HCT116 (cell line): ENCODE data around the gene ZDHHC14. TPM values are rescaled to one million over a fixed set of nuclear protein-coding genes. Genes with fewer than 3 reads are reported as not detected.

Source experiments
- ATAC-seq: fragments of 200-7000 bp; cut with Tn5 transposase; 2 replicates; pipeline ENCODE4 v1.9.1; 2020; ENCODE audit warnings: mild to moderate bottlenecking, moderate library complexity
- BruUV-seq: library from RNA; stranded (reverse); fragments of 400-500 nt; replicated peaks from 2 replicates; lab custom pipeline; 2021; lab: Mats Ljungman, UMichigan
- CTCF ChIA-PET: fragments of 300-600 bp; sonication (Branson Sonifier 250); formaldehyde crosslinking; loops from one replicate; lab custom pipeline; 2021; ENCODE audit warnings: antibody characterized with exemption; lab: Charles Lee
- POLR2A ChIA-PET: fragments of 300-600, 350-600 bp; sonication (Branson Sonifier 250); formaldehyde crosslinking; loops from one replicate; lab custom pipeline; 2021; ENCODE audit warnings: antibody characterized with exemption; lab: Charles Lee
- RAD21 ChIA-PET, 2 experiments: fragments of 300-600 bp; sonication (Branson Sonifier 250); formaldehyde crosslinking; loops; one replicate each; lab custom pipeline; 2023; ENCODE audit warnings: low total read pairs in 2 of 2; ENCODE audit not compliant: uncharacterized antibody in 2 of 2, unreplicated experiment in 2 of 2, low non-redundant PET in 1 of 2; lab: Charles Lee
- DNase-seq: peaks from one replicate; pipeline ENCODE4 v3.0.0-alpha.2; 2010; ENCODE audit warnings: low read depth, low spot score
- H2AFZ ChIP-seq: fragments of 200-600 bp; shearing (Covaris generic), sonication (generic); 2 replicates; pipeline ENCODE4 v1.6.1; 2017; ENCODE audit warnings: low read depth, mixed run types, mixed read lengths, antibody characterized with exemption, low read length; ENCODE audit not compliant: poor library complexity, severe bottlenecking
- H3K27ac ChIP-seq: 2 replicates; pipeline ENCODE4 v1.5.1; 2012; ENCODE audit warnings: low read depth, low read length
- H3K27me3 ChIP-seq: fragments of 200-600 bp; sonication (generic); 2 replicates; pipeline ENCODE4 v1.6.1; 2016; ENCODE audit warnings: mixed run types, low read length, mixed read lengths; ENCODE audit not compliant: insufficient read depth
- H3K36me3 ChIP-seq, 2 experiments: fragments of 200-500 bp in 1 of 2; fragments of 200-600 bp in 1 of 2; sonication (Bioruptor generic) in 1 of 2; sonication (generic) in 1 of 2; 2 replicates each; pipeline versions ENCODE4 v1.5.1 to v1.6.1; 2014 to 2016; ENCODE audit warnings: low read length in 2 of 2, inconsistent platforms in 1 of 2, mixed read lengths in 1 of 2, mixed run types in 1 of 2; ENCODE audit not compliant: insufficient read depth in 2 of 2, control insufficient read depth in 1 of 2
- H3K4me1 ChIP-seq, 2 experiments: fragments of 200-600 bp in 1 of 2; sonication (generic) in 1 of 2; 2 replicates each; pipeline versions ENCODE4 v1.5.1 to v1.6.1; 2012 to 2017; ENCODE audit warnings: low read length in 2 of 2, inconsistent platforms in 1 of 2, mild to moderate bottlenecking in 1 of 2, mixed read lengths in 1 of 2, mixed run types in 1 of 2, moderate library complexity in 1 of 2; ENCODE audit not compliant: insufficient read depth in 2 of 2, control insufficient read depth in 1 of 2
- H3K4me2 ChIP-seq: fragments of 200-600 bp; sonication (generic); 2 replicates; pipeline ENCODE4 v1.6.1; 2017; ENCODE audit warnings: mixed run types, low read length, mixed read lengths
- H3K4me3 ChIP-seq, 2 experiments: fragments of 200-600 bp in 1 of 2; sonication (generic) in 1 of 2; replicated peaks in 1 of 2; 2 replicates each; pipeline ENCODE4 v1.5.1; 2011 to 2016; ENCODE audit warnings: low read length in 2 of 2, control low read depth in 1 of 2, low read depth in 1 of 2, mild to moderate bottlenecking in 1 of 2, mixed read lengths in 1 of 2, mixed run types in 1 of 2
- H3K79me2 ChIP-seq: fragments of 200-600 bp; sonication (generic); 2 replicates; pipeline ENCODE4 v1.6.1; 2017; ENCODE audit warnings: mild to moderate bottlenecking, mixed run types, low read length, moderate library complexity, mixed read lengths; ENCODE audit not compliant: insufficient read depth
- H3K9ac ChIP-seq: fragments of 200-600 bp; sonication (generic); 2 replicates; pipeline ENCODE4 v1.6.1; 2016; ENCODE audit warnings: low read length, mixed read lengths
- H3K9me2 ChIP-seq: fragments of 200-600 bp; sonication (generic), shearing (Covaris generic); 2 replicates; pipeline ENCODE4 v1.6.1; 2017; ENCODE audit warnings: mixed run types, mild to moderate bottlenecking, moderate library complexity; ENCODE audit not compliant: insufficient read depth
- H3K9me3 ChIP-seq, 2 experiments: fragments of 200-500 bp in 1 of 2; fragments of 200-600 bp in 1 of 2; sonication (Bioruptor generic) in 1 of 2; sonication (generic) in 1 of 2; 2 replicates each; pipeline ENCODE4 v1.6.1; 2014 to 2017; ENCODE audit warnings: low read length in 2 of 2, mixed read lengths in 2 of 2, inconsistent platforms in 1 of 2, low read depth in 1 of 2, mild to moderate bottlenecking in 1 of 2, mixed run types in 1 of 2, moderate library complexity in 1 of 2; ENCODE audit not compliant: control insufficient read depth in 1 of 2, insufficient read depth in 1 of 2
- H4K20me1 ChIP-seq: fragments of 200-600 bp; sonication (generic), shearing (Covaris generic); 2 replicates; pipeline ENCODE4 v1.6.1; 2017; ENCODE audit warnings: mixed run types, mild to moderate bottlenecking, moderate library complexity; ENCODE audit not compliant: insufficient read depth
- CEBPB ChIP-seq: IDR thresholded peaks from 2 replicates; pipeline ENCODE4 v1.6.1; 2012; ENCODE audit warnings: low read depth
- EGR1 ChIP-seq: IDR thresholded peaks from 2 replicates; pipeline ENCODE4 v1.6.1; 2012; ENCODE audit warnings: low read depth
- ELF1 ChIP-seq: IDR thresholded peaks from 2 replicates; pipeline ENCODE4 v1.6.1; 2012; ENCODE audit warnings: low read depth, borderline replicate concordance
- EZH2 ChIP-seq: fragments of 200-600 bp; sonication (generic); IDR thresholded peaks from 2 replicates; pipeline ENCODE4 v1.6.1; 2017; ENCODE audit warnings: antibody characterized with exemption, mixed run types
- JUND ChIP-seq: IDR thresholded peaks from 2 replicates; pipeline ENCODE4 v1.6.1; 2012
- RAD21 ChIP-seq: IDR thresholded peaks from 2 replicates; pipeline ENCODE4 v1.6.1; 2012; ENCODE audit warnings: low read depth, mild to moderate bottlenecking
- SIN3A ChIP-seq: IDR thresholded peaks from 2 replicates; pipeline ENCODE4 v1.6.1; 2012; ENCODE audit warnings: low read depth
- SP1 ChIP-seq: IDR thresholded peaks from 2 replicates; pipeline ENCODE4 v1.6.1; 2012; ENCODE audit warnings: low read depth
- YY1 ChIP-seq: IDR thresholded peaks from 2 replicates; pipeline ENCODE4 v1.6.1; 2011; ENCODE audit warnings: low read length, low read depth, moderate library complexity, mild to moderate bottlenecking; ENCODE audit not compliant: insufficient replicate concordance; ENCODE audit errors: extremely low read depth
- ZFX ChIP-seq: fragments of 450-650 bp; IDR thresholded peaks from 2 replicates; pipeline ENCODE4 v1.6.1; 2017
- ZNF274 ChIP-seq: fragments of 200-500 bp; sonication (Bioruptor generic); IDR thresholded peaks from 2 replicates; pipeline ENCODE4 v1.6.1; 2014; ENCODE audit warnings: mild to moderate bottlenecking, low read depth, low read length, inconsistent platforms
- intact Hi-C: fragments of 100-400 bp; cut with micrococcal nuclease; formaldehyde crosslinking; loops from 2 replicates; pipeline ENCODE4 v1.10.0; 2022
- total RNA-seq: library from RNA; stranded (reverse); gene quantifications from one replicate; pipeline ENCODE4 v1.2.1, GENCODE V29; 2021; ENCODE audit not compliant: unreplicated experiment
- TF ChIP-seq, protein P1 (sequence below): IDR thresholded peaks from 2 replicates; pipeline ENCODE4 v1.6.1; 2011; ENCODE audit warnings: mild to moderate bottlenecking, low read length, moderate library complexity; ENCODE audit not compliant: insufficient replicate concordance; ENCODE audit errors: extremely low read depth
- TF ChIP-seq, protein P2 (sequence below), 3 experiments: fragments of 200-600 bp in 1 of 3; sonication (generic) in 1 of 3; IDR thresholded peaks in 2 of 3; conservative IDR thresholded peaks in 1 of 3; 2 replicates each; pipeline ENCODE4 v1.5.1; 2012 to 2017; ENCODE audit warnings: low read depth in 2 of 3, low read length in 2 of 3, antibody characterized with exemption in 1 of 3, borderline replicate concordance in 1 of 3, control low read depth in 1 of 3, mild to moderate bottlenecking in 1 of 3, mixed read lengths in 1 of 3, mixed run types in 1 of 3, moderate library complexity in 1 of 3; ENCODE audit not compliant: insufficient read depth in 1 of 3
- TF ChIP-seq, protein P3 (sequence below): IDR thresholded peaks from 2 replicates; pipeline ENCODE4 v1.6.1; 2012; ENCODE audit warnings: low read depth
- TF ChIP-seq, protein P4 (sequence below): IDR thresholded peaks from 2 replicates; pipeline ENCODE4 v1.6.1; 2012

The ZDHHC14 gene
- total RNA-seq, 1 experiment from 2014 or later, result 5.3 TPM

DNA sequence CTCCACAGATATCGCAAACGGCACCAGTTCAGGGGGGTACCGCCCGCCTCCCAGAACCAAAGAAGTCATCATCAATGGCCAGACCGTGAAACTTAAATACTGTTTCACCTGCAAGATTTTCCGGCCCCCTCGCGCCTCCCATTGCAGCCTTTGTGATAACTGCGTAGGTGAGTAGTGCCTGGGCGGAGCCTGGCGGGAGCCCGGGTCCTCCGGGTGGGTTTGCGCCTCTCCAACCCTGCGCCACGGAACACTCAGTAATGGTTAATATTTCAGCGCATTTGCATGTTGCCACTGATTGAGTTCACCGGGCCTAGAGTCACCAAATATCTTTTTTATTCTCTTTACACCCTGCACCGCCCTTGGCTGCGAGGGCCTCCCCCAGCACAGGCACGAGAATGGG lies 212.0 kb downstream of the ZDHHC14 start:
- no peak overlapping the region for H2AFZ ChIP-seq
- no TSS peak for BruUV-seq
- no peaks in the 10 kb centered on the region for H3K36me3 ChIP-seq
- no peak overlapping the region for H3K4me2 ChIP-seq
- ChIA-PET RAD21 (no interaction called here), CTCF (no interaction called here), POLR2A (no interaction called here)
- no peak overlapping the region for H3K9ac ChIP-seq
- no peaks in the 10 kb centered on the region for H3K27me3 ChIP-seq
- H3K4me1 ChIP-seq, result no peaks in the 10 kb centered on the region
- no peaks in the 10 kb centered on the region for H3K79me2 ChIP-seq
- no peak for ATAC-seq
- intact Hi-C loops, result no loop called here
- H3K4me3 ChIP-seq, result no peak overlapping the region
- no peaks in the 10 kb centered on the region for H4K20me1 ChIP-seq
- DNase-seq, result no peak
- TF ChIP-seq SIN3A, result no peak
- TF ChIP-seq, protein P1, sequence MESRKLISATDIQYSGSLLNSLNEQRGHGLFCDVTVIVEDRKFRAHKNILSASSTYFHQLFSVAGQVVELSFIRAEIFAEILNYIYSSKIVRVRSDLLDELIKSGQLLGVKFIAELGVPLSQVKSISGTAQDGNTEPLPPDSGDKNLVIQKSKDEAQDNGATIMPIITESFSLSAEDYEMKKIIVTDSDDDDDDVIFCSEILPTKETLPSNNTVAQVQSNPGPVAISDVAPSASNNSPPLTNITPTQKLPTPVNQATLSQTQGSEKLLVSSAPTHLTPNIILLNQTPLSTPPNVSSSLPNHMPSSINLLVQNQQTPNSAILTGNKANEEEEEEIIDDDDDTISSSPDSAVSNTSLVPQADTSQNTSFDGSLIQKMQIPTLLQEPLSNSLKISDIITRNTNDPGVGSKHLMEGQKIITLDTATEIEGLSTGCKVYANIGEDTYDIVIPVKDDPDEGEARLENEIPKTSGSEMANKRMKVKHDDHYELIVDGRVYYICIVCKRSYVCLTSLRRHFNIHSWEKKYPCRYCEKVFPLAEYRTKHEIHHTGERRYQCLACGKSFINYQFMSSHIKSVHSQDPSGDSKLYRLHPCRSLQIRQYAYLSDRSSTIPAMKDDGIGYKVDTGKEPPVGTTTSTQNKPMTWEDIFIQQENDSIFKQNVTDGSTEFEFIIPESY, result no peak
- TF ChIP-seq, protein P2, sequence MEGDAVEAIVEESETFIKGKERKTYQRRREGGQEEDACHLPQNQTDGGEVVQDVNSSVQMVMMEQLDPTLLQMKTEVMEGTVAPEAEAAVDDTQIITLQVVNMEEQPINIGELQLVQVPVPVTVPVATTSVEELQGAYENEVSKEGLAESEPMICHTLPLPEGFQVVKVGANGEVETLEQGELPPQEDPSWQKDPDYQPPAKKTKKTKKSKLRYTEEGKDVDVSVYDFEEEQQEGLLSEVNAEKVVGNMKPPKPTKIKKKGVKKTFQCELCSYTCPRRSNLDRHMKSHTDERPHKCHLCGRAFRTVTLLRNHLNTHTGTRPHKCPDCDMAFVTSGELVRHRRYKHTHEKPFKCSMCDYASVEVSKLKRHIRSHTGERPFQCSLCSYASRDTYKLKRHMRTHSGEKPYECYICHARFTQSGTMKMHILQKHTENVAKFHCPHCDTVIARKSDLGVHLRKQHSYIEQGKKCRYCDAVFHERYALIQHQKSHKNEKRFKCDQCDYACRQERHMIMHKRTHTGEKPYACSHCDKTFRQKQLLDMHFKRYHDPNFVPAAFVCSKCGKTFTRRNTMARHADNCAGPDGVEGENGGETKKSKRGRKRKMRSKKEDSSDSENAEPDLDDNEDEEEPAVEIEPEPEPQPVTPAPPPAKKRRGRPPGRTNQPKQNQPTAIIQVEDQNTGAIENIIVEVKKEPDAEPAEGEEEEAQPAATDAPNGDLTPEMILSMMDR (IDR thresholded peaks at IDR 0.05 in 2 of 3, conservative IDR thresholded peaks at IDR 0.05 in 1 of 3; ENCODE audit: borderline replicate concordance in 1 of 3, insufficient read depth in 1 of 3, low read depth in 2 of 3, low read length in 2 of 3), result no peak
- TF ChIP-seq CEBPB, result no peak
- TF ChIP-seq ZFX, result no peak
- TF ChIP-seq, protein P3, sequence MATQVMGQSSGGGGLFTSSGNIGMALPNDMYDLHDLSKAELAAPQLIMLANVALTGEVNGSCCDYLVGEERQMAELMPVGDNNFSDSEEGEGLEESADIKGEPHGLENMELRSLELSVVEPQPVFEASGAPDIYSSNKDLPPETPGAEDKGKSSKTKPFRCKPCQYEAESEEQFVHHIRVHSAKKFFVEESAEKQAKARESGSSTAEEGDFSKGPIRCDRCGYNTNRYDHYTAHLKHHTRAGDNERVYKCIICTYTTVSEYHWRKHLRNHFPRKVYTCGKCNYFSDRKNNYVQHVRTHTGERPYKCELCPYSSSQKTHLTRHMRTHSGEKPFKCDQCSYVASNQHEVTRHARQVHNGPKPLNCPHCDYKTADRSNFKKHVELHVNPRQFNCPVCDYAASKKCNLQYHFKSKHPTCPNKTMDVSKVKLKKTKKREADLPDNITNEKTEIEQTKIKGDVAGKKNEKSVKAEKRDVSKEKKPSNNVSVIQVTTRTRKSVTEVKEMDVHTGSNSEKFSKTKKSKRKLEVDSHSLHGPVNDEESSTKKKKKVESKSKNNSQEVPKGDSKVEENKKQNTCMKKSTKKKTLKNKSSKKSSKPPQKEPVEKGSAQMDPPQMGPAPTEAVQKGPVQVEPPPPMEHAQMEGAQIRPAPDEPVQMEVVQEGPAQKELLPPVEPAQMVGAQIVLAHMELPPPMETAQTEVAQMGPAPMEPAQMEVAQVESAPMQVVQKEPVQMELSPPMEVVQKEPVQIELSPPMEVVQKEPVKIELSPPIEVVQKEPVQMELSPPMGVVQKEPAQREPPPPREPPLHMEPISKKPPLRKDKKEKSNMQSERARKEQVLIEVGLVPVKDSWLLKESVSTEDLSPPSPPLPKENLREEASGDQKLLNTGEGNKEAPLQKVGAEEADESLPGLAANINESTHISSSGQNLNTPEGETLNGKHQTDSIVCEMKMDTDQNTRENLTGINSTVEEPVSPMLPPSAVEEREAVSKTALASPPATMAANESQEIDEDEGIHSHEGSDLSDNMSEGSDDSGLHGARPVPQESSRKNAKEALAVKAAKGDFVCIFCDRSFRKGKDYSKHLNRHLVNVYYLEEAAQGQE, result no peak
- TF ChIP-seq, protein P4, sequence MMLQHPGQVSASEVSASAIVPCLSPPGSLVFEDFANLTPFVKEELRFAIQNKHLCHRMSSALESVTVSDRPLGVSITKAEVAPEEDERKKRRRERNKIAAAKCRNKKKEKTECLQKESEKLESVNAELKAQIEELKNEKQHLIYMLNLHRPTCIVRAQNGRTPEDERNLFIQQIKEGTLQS, result no peak
- no peak for TF ChIP-seq EGR1
- no peak for TF ChIP-seq JUND
- TF ChIP-seq EZH2, result no peak
- no peak for TF ChIP-seq SP1
- no peak for TF ChIP-seq ELF1
- no peak for TF ChIP-seq RAD21
- no peak for TF ChIP-seq YY1
- TF ChIP-seq ZNF274, result no peak
- no peaks in the 10 kb centered on the region; a peak in 2 of 4 replicates for H3K9me3 ChIP-seq
- no peaks in the 10 kb centered on the region for H3K9me2 ChIP-seq
- no peak overlapping the region for H3K27ac ChIP-seq
